ENCODE results near the gene NDUFAB1.

DNA sequence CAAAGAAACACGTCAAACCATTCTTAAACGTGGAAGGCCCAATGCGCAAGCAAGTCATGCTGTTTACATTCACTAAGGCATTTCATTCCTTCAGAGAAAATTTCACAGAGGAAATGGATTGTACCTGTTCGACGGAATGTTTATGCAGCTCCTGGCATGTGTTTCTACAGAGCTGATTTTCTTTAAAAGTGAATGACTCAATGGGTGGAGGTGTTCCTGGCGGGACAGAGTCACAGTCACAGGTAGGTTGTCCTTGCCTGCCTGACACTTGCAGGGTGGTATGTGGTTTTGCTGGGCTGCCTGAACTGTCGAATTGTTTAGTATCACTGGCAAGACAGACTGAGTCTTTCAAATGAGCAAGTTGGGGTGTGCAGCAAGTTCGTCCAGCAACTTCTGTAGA, 33.4 kb upstream of the NDUFAB1 start:
- TF ChIP-seq ZNF621 (tag by site-specific recombination; IDR thresholded peaks at IDR 0.05): no peak
- TF ChIP-seq HOXA7 (CRISPR knock-in tag; IDR thresholded peaks at IDR 0.05; ENCODE audit: borderline replicate concordance): no peak
- TF ChIP-seq ZNF211 (tag by site-specific recombination; IDR thresholded peaks at IDR 0.05; ENCODE audit: low read depth): no peak
- TF ChIP-seq ZNF843 (tag by site-specific recombination; IDR thresholded peaks at IDR 0.05): no peak
- TF ChIP-seq, protein P1, sequence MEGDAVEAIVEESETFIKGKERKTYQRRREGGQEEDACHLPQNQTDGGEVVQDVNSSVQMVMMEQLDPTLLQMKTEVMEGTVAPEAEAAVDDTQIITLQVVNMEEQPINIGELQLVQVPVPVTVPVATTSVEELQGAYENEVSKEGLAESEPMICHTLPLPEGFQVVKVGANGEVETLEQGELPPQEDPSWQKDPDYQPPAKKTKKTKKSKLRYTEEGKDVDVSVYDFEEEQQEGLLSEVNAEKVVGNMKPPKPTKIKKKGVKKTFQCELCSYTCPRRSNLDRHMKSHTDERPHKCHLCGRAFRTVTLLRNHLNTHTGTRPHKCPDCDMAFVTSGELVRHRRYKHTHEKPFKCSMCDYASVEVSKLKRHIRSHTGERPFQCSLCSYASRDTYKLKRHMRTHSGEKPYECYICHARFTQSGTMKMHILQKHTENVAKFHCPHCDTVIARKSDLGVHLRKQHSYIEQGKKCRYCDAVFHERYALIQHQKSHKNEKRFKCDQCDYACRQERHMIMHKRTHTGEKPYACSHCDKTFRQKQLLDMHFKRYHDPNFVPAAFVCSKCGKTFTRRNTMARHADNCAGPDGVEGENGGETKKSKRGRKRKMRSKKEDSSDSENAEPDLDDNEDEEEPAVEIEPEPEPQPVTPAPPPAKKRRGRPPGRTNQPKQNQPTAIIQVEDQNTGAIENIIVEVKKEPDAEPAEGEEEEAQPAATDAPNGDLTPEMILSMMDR (tag by site-specific recombination; IDR thresholded peaks at IDR 0.05): no peak
- no peak for TF ChIP-seq ZBTB7A (tag by site-specific recombination; IDR thresholded peaks at IDR 0.05; ENCODE audit: low read depth)

All from HEK293 (cell line).